HEK293 (cell line): ENCODE data around the gene ITIH1.

Experiments used
- CTCF ChIA-PET: fragments of 350-600 bp; formaldehyde crosslinking; extraction: SDS; loops from one replicate; lab custom pipeline; 2021; ENCODE audit warnings: antibody characterized with exemption; lab: Yijun Ruan, JAX
- POLR2A ChIA-PET: fragments of 300-600 bp; formaldehyde crosslinking; extraction: SDS; loops from one replicate; lab custom pipeline; 2020; ENCODE audit warnings: antibody characterized with exemption, inconsistent platforms; lab: Yijun Ruan, JAX
- H3K27ac ChIP-seq: fragments of 200-500 bp; sonication (Bioruptor generic); 2 replicates; pipeline ENCODE4 v1.5.1; 2014; ENCODE audit warnings: low read depth, low read length, control low read depth, inconsistent platforms; ENCODE audit errors: extremely low read depth
- H3K36me3 ChIP-seq, 2 experiments: fragments of 200-500 bp in 1 of 2; sonication (Bioruptor generic) in 1 of 2; 1 replicate in 1 of 2; 2 replicates in 1 of 2; pipeline ENCODE4 v1.5.1; 2014 to 2017; ENCODE audit warnings: inconsistent platforms in 2 of 2, low read length in 2 of 2; ENCODE audit not compliant: control insufficient read depth in 2 of 2, insufficient read depth in 1 of 2
- H3K4me1 ChIP-seq: fragments of 200-500 bp; sonication (Bioruptor generic); 2 replicates; pipeline ENCODE4 v1.5.1; 2014; ENCODE audit warnings: mild to moderate bottlenecking, low read length, inconsistent platforms; ENCODE audit not compliant: control insufficient read depth, insufficient read depth
- H3K4me3 ChIP-seq: 2 replicates; pipeline ENCODE4 v1.5.1; 2011; ENCODE audit warnings: low read depth, mild to moderate bottlenecking, control low read depth, low read length, moderate library complexity
- H3K9me3 ChIP-seq: fragments of 200-500 bp; sonication (Bioruptor generic); 2 replicates; pipeline ENCODE4 v1.5.1; 2014; ENCODE audit warnings: low read depth, low read length, inconsistent platforms; ENCODE audit not compliant: control insufficient read depth, insufficient read depth
- FEZF1 ChIP-seq: fragments of 450-650 bp; formaldehyde crosslinking; IDR thresholded peaks from 2 replicates; pipeline ENCODE4 v1.5.1; 2016; ENCODE audit warnings: missing biosample characterization, missing genetic modification characterization
- HOXA7 ChIP-seq: sonication (generic); formaldehyde crosslinking; IDR thresholded peaks from 2 replicates; pipeline ENCODE4 v1.8.1; 2022; ENCODE audit warnings: missing genetic modification reagents, borderline replicate concordance
- REPIN1 ChIP-seq: fragments of 450-650 bp; formaldehyde crosslinking; IDR thresholded peaks from 2 replicates; pipeline ENCODE4 v1.5.1; 2017; ENCODE audit warnings: missing biosample characterization, missing genetic modification characterization, low read depth
- SCRT1 ChIP-seq: fragments of 450-650 bp; formaldehyde crosslinking; IDR thresholded peaks from 2 replicates; pipeline ENCODE4 v1.5.1; 2016; ENCODE audit warnings: missing biosample characterization, missing genetic modification characterization, borderline replicate concordance
- ZBTB44 ChIP-seq: fragments of 450-650 bp; IDR thresholded peaks from 2 replicates; pipeline ENCODE4 v1.5.1; 2018; ENCODE audit warnings: missing biosample characterization, mild to moderate bottlenecking, missing genetic modification characterization
- ZNF132 ChIP-seq: fragments of 450-650 bp; formaldehyde crosslinking; IDR thresholded peaks from 2 replicates; pipeline ENCODE4 v1.5.1; 2017; ENCODE audit warnings: missing biosample characterization, missing genetic modification characterization, borderline replicate concordance
- ZNF140 ChIP-seq: fragments of 450-650 bp; formaldehyde crosslinking; IDR thresholded peaks from 2 replicates; pipeline ENCODE4 v1.5.1; 2016; ENCODE audit warnings: missing biosample characterization, missing genetic modification characterization
- ZNF175 ChIP-seq: fragments of 450-650 bp; formaldehyde crosslinking; IDR thresholded peaks from 2 replicates; pipeline ENCODE4 v1.5.1; 2016; ENCODE audit warnings: missing biosample characterization, missing genetic modification characterization
- ZNF18 ChIP-seq: fragments of 450-650 bp; formaldehyde crosslinking; IDR thresholded peaks from 2 replicates; pipeline ENCODE4 v1.5.1; 2016; ENCODE audit warnings: missing biosample characterization, missing genetic modification characterization
- ZNF239 ChIP-seq: fragments of 450-650 bp; formaldehyde crosslinking; IDR thresholded peaks from 2 replicates; pipeline ENCODE4 v1.5.1; 2016; ENCODE audit warnings: missing biosample characterization, missing genetic modification characterization
- ZNF341 ChIP-seq: fragments of 450-650 bp; formaldehyde crosslinking; IDR thresholded peaks from 2 replicates; pipeline ENCODE4; 2016; ENCODE audit warnings: low read depth, missing biosample characterization, missing genetic modification characterization
- ZNF404 ChIP-seq: fragments of 450-650 bp; formaldehyde crosslinking; IDR thresholded peaks from 2 replicates; pipeline ENCODE4 v1.5.1; 2017; ENCODE audit warnings: missing biosample characterization, missing genetic modification characterization
- ZNF416 ChIP-seq: fragments of 450-650 bp; formaldehyde crosslinking; IDR thresholded peaks from 2 replicates; pipeline ENCODE4 v1.5.1; 2016; ENCODE audit warnings: missing biosample characterization, missing genetic modification characterization
- ZNF518A ChIP-seq: fragments of 450-650 bp; formaldehyde crosslinking; conservative IDR thresholded peaks from 2 replicates; pipeline ENCODE4 v1.5.1; 2016; ENCODE audit warnings: low read depth, missing biosample characterization, missing genetic modification characterization
- ZNF530 ChIP-seq: fragments of 450-650 bp; formaldehyde crosslinking; IDR thresholded peaks from 2 replicates; pipeline ENCODE4 v1.5.1; 2016; ENCODE audit warnings: low read depth, missing biosample characterization, missing genetic modification characterization
- ZNF544 ChIP-seq: fragments of 450-650 bp; formaldehyde crosslinking; IDR thresholded peaks from 2 replicates; pipeline ENCODE4 v1.5.0; 2017; ENCODE audit warnings: missing biosample characterization, missing genetic modification characterization
- ZNF600 ChIP-seq: fragments of 450-650 bp; formaldehyde crosslinking; IDR thresholded peaks from 2 replicates; pipeline ENCODE4 v1.5.1; 2016; ENCODE audit warnings: missing biosample characterization, missing genetic modification characterization
- ZNF629 ChIP-seq: fragments of 450-650 bp; formaldehyde crosslinking; IDR thresholded peaks from 2 replicates; pipeline ENCODE4 v1.5.1; 2017; ENCODE audit warnings: missing biosample characterization, missing genetic modification characterization
- ZNF654 ChIP-seq: fragments of 450-650 bp; formaldehyde crosslinking; IDR thresholded peaks from 2 replicates; pipeline ENCODE4 v1.5.1; 2016; ENCODE audit warnings: low read depth, missing biosample characterization, missing genetic modification characterization
- ZNF670 ChIP-seq: fragments of 450-650 bp; formaldehyde crosslinking; IDR thresholded peaks from 2 replicates; pipeline ENCODE4 v1.5.1; 2016; ENCODE audit warnings: missing biosample characterization, missing genetic modification characterization, low read depth
- ZNF707 ChIP-seq: fragments of 450-650 bp; formaldehyde crosslinking; IDR thresholded peaks from 2 replicates; pipeline ENCODE4 v1.5.1; 2016; ENCODE audit warnings: missing biosample characterization, missing genetic modification characterization
- ZNF76 ChIP-seq: fragments of 450-650 bp; formaldehyde crosslinking; IDR thresholded peaks from 2 replicates; pipeline ENCODE4; 2016; ENCODE audit warnings: low read depth, missing biosample characterization, missing genetic modification characterization, borderline replicate concordance
- ZNF792 ChIP-seq: fragments of 450-650 bp; formaldehyde crosslinking; IDR thresholded peaks from 2 replicates; pipeline ENCODE4 v1.5.1; 2016; ENCODE audit warnings: missing biosample characterization, missing genetic modification characterization

ITIH1 gene

GRCh38 chr3:52783211-52783555 lies 5.8 kb downstream of the ITIH1 start:
- no peaks in the 10 kb centered on the region for H3K36me3 ChIP-seq
- CTCF ChIA-PET = interaction anchor here (0.6 to 0.7 kb wide), 2 partner anchors 10 to 15 kb away, joined by 3 read pairs; no protein-coding TSS in a partner anchor
- H3K4me1 ChIP-seq = no peaks in the 10 kb centered on the region
- no peak for TF ChIP-seq REPIN1 (tag by site-specific recombination)
- no peak for TF ChIP-seq ZNF670
- TF ChIP-seq ZNF341 (tag by site-specific recombination) = no peak
- TF ChIP-seq ZNF416 (tag by site-specific recombination) = no peak
- TF ChIP-seq FEZF1 (tag by site-specific recombination) = no peak
- TF ChIP-seq ZNF544 = no peak
- TF ChIP-seq ZNF600 (tag by site-specific recombination) = no peak
- no peak for TF ChIP-seq ZNF239 (tag by site-specific recombination)
- no peak for TF ChIP-seq ZNF707 (tag by site-specific recombination)
- TF ChIP-seq ZNF76 (tag by site-specific recombination) = no peak
- no peak for TF ChIP-seq ZNF792 (tag by site-specific recombination)
- no peak overlapping the region for H3K27ac ChIP-seq
- H3K4me3 ChIP-seq = no peak overlapping the region
- POLR2A ChIA-PET = no interaction called here
- no peaks in the 10 kb centered on the region for H3K9me3 ChIP-seq

- Histone ChIP-seq H3K4me1 (no peaks in the 10 kb centered on the region), H3K36me3 (no peaks in the 10 kb centered on the region), H3K9me3 (no peaks in the 10 kb centered on the region), H3K27ac (no peak overlapping the region), H3K4me3 (no peak overlapping the region)
- TF ChIP-seq ZNF530 (tag by site-specific recombination) (no peak), ZNF518A (tag by site-specific recombination) (no peak), ZBTB44 (no peak), ZNF132 (no peak), HOXA7 (no peak), ZNF140 (tag by site-specific recombination) (no peak), ZNF175 (tag by site-specific recombination) (no peak), ZNF629 (no peak), ZNF18 (no peak), SCRT1 (no peak), ZNF654 (no peak), ZNF76 (tag by site-specific recombination) (no peak), ZNF404 (tag by site-specific recombination) (no peak)
- TF ChIP-seq, all 188 proteins: peak for 0
- POLR2A ChIA-PET = no interaction called here
- CTCF ChIA-PET = interaction anchor here (0.5 kb wide), 1 partner anchor 69 kb away, joined by 3 read pairs; no protein-coding TSS in a partner anchor
Measured at GRCh38 chr3:52784021-52784621, 6.7 kb downstream of the ITIH1 start.
